Measurements from ENCODE around the gene SHANK2. TPM values are rescaled to one million over a fixed set of nuclear protein-coding genes. Genes with fewer than 3 reads are reported as not detected.

SHANK2 gene
- total RNA-seq, result 100 to 1,000 TPM in 2 of 6 donors, 10 to 100 TPM in 4; 43.6 to 277 (median 75.5) TPM

- Histone ChIP-seq H3K27me3 (peaks cover 0 to 25% (median 11%) of the 10 kb centered on the region in 4 donors), H3K36me3 (no peaks in the 10 kb centered on the region), H3K4me3 (peak within 1 kb of the TSS; percentile 28 to 66 (median 58)), H3K9me3 (no peaks in the 10 kb centered on the region), H3K27ac (peak within 1 kb of the TSS; percentile 81 to 90 (median 86)), H3K4me1 (peaks cover 14 to 43% (median 32%) of the 10 kb centered on the region in 4 donors)
- DNase-seq, result peak; percentile 47 to 89
- TF ChIP-seq POLR2A (IDR thresholded peaks at IDR 0.05), result peak in 1 of 4 donors; percentile 50
- TF ChIP-seq POLR2AphosphoS5 (IDR thresholded peaks at IDR 0.05), result no peak
- WGBS, 2 donors, result 0 to 2% methylated on average over 4 to 28 of the region's 70 CpGs
- peak in 1 of 2 donors; percentile 21 for ATAC-seq (ENCODE audit: low FRiP score in 2 of 2)
Observed at GRCh38 chr11:71252269-71252769, at the start of gene SHANK2. Gene SHANK2 (minus strand): TSS chr11:71252577. CDS start chr11:71147326, 105,251 bp downstream.

- no peaks in the 10 kb centered on the region for H3K36me3 ChIP-seq
- no peaks in the 10 kb centered on the region for H3K4me1 ChIP-seq
- no peak overlapping the region for H3K4me3 ChIP-seq
- DNase-seq (no peak), ATAC-seq (ENCODE audit: low FRiP score in 2 of 2) (no peak)
- 53 to 55% methylated on average over 12 to 17 of the region's 17 CpGs for WGBS, 2 donors
- no peaks in the 10 kb centered on the region for H3K9me3 ChIP-seq
- H3K27me3 ChIP-seq, result no peaks in the 10 kb centered on the region
- TF ChIP-seq CTCF (IDR thresholded peaks at IDR 0.05) (no peak), POLR2A (IDR thresholded peaks at IDR 0.05) (no peak), POLR2AphosphoS5 (IDR thresholded peaks at IDR 0.05) (no peak), EP300 (IDR thresholded peaks at IDR 0.05) (no peak)
- H3K27ac ChIP-seq, result no peak overlapping the region
Observed at GRCh38 chr11:71301858-71302533, 49.6 kb upstream of the SHANK2 start.

DNA sequence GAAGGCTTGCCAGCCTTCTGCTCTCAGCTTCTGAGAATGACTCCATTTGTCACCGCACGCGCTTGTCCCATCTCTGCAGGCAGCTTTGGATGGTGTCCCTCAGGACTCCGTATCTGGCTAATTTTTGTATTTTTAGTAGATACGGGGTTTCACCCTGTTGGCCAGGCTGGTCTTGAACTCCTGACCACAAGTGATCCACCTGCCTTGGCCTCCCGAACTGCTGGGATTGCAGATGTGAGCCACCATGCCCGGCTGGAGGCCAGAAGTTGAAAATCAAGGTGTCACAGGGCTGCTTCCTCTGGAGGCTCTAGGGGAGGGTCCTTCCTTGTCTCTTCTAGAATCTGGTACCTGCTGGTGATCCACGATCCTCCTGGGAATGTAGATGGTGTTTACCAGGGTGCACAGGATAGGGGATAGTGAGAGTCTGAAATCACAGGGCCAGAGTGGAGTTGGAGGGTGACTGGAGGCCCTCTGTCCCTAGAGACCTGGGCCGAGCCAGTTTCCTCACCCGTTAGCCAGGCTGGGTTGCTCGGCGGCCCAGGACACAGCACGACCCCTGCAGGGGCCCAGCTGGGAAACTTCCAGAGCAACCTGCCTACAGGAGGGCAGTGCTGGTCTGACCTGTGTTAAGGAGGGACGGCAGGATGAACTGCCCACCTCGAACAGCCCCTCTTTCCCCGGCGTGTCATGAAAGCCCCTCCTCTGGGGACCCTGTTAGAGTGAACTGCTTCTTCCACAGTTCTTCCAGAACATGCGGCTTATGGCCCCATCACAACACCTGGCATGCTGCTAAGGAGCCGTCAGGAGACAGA lies 48.9 kb upstream of the SHANK2 start:
- no peak for DNase-seq
- Histone ChIP-seq H3K4me1 (no peaks in the 10 kb centered on the region), H3K9me3 (no peaks in the 10 kb centered on the region), H3K27me3 (no peaks in the 10 kb centered on the region), H3K4me3 (no peak overlapping the region), H3K27ac (no peak overlapping the region), H3K36me3 (no peaks in the 10 kb centered on the region)
- ATAC-seq (ENCODE audit: low FRiP score in 2 of 2), result no peak
- 82 to 84% methylated on average over 19 of the region's 19 CpGs for WGBS, 2 donors
- no peak for TF ChIP-seq CTCF (IDR thresholded peaks at IDR 0.05)
- no peak for TF ChIP-seq POLR2A (IDR thresholded peaks at IDR 0.05)
- no peak for TF ChIP-seq POLR2AphosphoS5 (IDR thresholded peaks at IDR 0.05)
- no peak for TF ChIP-seq EP300 (IDR thresholded peaks at IDR 0.05)

- no peaks in the 10 kb centered on the region for H3K9me3 ChIP-seq
- TF ChIP-seq POLR2AphosphoS5 (IDR thresholded peaks at IDR 0.05), result no peak
- TF ChIP-seq CTCF (IDR thresholded peaks at IDR 0.05), result no peak
Observed at GRCh38 chr11:71300187-71300586, 47.8 kb upstream of the SHANK2 start.

GRCh38 chr11:71298761-71299181 lies 46.4 kb upstream of the SHANK2 start:
- 89 to 95% methylated on average over 14 of the region's 14 CpGs for WGBS, 2 donors
- TF ChIP-seq EP300 (IDR thresholded peaks at IDR 0.05) (no peak), POLR2AphosphoS5 (IDR thresholded peaks at IDR 0.05) (no peak)
- Histone ChIP-seq H3K36me3 (no peaks in the 10 kb centered on the region), H3K4me3 (no peak overlapping the region), H3K4me1 (no peaks in the 10 kb centered on the region), H3K27me3 (no peaks in the 10 kb centered on the region), H3K9me3 (no peaks in the 10 kb centered on the region), H3K27ac (no peak overlapping the region)
- DNase-seq, result peak in 1 of 2 donors; percentile 54
- ATAC-seq (ENCODE audit: low FRiP score in 2 of 2), result no peak

More at GRCh38 chr11:71300187-71300586, 47.8 kb upstream of the SHANK2 start:
- ATAC-seq (ENCODE audit: low FRiP score in 2 of 2) (no peak), DNase-seq (no peak)
- Histone ChIP-seq H3K27me3 (no peaks in the 10 kb centered on the region), H3K36me3 (no peaks in the 10 kb centered on the region), H3K4me1 (no peaks in the 10 kb centered on the region), H3K27ac (no peak overlapping the region), H3K4me3 (no peak overlapping the region)
- 78 to 79% methylated on average over 8 of the region's 8 CpGs for WGBS, 2 donors

Data from upper lobe of left lung (tissue), 6 donors.